Coronary artery (tissue), 2 donors: ENCODE measurements around the gene KDM4F.

Experiments used
- DNase-seq: peaks from one replicate; pipeline ENCODE4 v3.0.0-alpha.2; 2017; ENCODE audit warnings: low spot score
- H3K27ac ChIP-seq, 2 donors: fragments of 200-600 bp; sonication (generic); one replicate each; pipeline ENCODE4 v1.5.1; 2016 to 2019
- H3K4me3 ChIP-seq: fragments of 200-600 bp; sonication (generic); 2 replicates; pipeline ENCODE4 v1.5.1; 2016; ENCODE audit warnings: mild to moderate bottlenecking, moderate library complexity
- TF ChIP-seq, protein P1 (sequence below): fragments of 200-600 bp; sonication (generic); IDR thresholded peaks from one replicate; pipeline ENCODE4 v1.5.1; 2019; ENCODE audit warnings: antibody characterized with exemption

Gene KDM4F

DNA sequence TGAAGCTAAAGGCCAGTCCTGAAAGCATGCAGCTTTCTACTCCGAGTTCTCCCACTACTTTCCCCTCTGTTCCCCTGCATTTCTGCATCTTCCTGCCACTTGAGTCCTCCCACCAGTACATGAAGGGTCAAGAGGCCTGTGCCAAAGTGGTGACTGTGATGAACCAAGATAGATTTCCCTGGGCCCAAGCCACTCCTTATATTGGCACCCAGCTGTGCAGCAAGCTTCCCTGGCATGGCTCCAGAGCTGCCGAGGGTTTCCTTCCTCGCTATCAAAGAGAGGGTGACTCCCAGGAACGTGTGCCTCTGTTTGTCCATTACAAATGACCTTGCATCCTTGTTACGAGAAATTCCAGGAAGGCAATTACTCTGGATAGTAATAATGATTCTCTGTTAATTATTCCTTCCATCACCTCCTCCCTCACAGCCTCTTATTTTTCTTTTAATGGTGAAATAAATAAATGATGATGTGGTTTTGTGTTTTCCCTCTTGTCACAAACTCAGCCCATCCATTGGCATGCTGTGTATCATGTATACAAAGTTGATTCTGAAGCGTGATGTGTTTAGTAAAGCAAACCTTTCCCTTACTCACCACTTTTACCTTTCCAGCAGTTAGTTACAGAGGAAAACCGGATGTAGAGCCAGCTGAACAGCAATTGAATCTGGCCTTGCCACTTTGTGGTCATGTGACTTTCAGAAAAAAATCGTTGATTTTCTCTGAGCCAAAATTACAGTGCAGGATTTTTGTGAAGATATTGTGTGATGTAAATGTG is 25.8 kb downstream of the KDM4F start:
- peak overlapping the region; percentile 11 for H3K4me3 ChIP-seq
- TF ChIP-seq, protein P1, sequence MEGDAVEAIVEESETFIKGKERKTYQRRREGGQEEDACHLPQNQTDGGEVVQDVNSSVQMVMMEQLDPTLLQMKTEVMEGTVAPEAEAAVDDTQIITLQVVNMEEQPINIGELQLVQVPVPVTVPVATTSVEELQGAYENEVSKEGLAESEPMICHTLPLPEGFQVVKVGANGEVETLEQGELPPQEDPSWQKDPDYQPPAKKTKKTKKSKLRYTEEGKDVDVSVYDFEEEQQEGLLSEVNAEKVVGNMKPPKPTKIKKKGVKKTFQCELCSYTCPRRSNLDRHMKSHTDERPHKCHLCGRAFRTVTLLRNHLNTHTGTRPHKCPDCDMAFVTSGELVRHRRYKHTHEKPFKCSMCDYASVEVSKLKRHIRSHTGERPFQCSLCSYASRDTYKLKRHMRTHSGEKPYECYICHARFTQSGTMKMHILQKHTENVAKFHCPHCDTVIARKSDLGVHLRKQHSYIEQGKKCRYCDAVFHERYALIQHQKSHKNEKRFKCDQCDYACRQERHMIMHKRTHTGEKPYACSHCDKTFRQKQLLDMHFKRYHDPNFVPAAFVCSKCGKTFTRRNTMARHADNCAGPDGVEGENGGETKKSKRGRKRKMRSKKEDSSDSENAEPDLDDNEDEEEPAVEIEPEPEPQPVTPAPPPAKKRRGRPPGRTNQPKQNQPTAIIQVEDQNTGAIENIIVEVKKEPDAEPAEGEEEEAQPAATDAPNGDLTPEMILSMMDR, result no peak
- H3K27ac ChIP-seq, result peak overlapping the region; percentile 28 to 67
- DNase-seq, result no peak

DNA sequence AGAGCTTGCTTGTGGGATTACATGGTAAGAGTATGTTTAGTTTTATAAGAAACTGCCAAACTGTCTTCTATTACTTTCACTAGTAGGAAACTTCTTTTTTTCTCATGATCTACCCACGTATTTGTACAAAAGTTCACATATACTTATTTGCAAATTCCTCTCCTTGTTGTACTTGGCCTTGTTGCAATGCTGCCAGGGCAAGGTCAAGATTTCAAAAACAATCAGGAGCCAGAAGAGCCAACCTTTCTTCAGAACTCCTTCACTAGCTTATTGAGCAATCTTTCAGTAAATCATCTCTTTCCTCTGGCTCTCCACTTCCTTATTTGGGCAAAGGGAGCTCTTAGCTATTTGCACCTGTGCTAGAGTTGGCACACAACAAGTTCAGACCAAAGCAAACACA is 27.2 kb downstream of the KDM4F start:
- no peak for DNase-seq
- no peak overlapping the region for H3K4me3 ChIP-seq
- TF ChIP-seq, protein P1, result no peak
- peak overlapping the region; percentile 45 to 67 for H3K27ac ChIP-seq

DNA sequence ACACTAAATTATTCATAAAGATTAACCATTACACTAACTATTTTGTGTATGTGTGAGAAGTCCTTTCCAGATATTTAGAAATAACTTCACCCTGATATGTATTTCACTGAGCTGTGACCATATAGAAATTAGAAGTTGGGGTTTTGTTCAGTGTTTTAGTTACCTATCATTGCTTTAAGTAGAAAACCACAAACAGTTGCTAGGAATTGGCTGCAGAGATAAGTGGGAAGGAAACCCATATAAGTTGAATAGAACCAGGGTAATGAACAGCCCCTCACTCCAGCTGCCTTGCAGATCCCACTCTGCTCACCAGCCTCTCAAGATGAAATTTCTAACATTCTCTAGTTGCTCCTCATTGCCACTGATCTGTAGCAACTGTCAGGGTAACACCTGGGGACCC is 27.8 kb downstream of the KDM4F start:
- DNase-seq, result no peak
- H3K27ac ChIP-seq, result peak overlapping the region; percentile 45 to 67
- TF ChIP-seq, protein P1, result no peak
- H3K4me3 ChIP-seq, result no peak overlapping the region

DNA sequence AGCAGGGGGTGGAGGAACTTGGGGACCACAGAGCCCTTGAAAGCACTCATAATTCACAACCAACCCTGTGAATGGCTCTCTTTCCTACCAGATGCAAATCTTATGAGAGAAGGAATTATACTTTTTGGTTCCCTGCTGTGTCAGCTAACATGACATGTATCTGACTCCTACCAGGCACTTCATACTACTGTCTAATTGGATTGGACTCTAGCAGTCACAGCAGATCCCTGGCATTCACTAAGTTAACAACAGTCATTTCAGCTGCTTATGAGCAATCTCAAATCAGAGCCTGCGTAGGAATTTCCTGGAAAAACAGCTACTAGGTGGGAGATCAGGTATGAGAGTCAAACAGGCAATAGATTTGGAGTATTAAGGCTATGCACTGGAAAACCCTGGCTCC is 29.3 kb downstream of the KDM4F start:
- H3K27ac ChIP-seq, result peak overlapping the region; percentile 45 to 67
- no peak for DNase-seq
- TF ChIP-seq, protein P1, result no peak
- no peak overlapping the region for H3K4me3 ChIP-seq

DNA sequence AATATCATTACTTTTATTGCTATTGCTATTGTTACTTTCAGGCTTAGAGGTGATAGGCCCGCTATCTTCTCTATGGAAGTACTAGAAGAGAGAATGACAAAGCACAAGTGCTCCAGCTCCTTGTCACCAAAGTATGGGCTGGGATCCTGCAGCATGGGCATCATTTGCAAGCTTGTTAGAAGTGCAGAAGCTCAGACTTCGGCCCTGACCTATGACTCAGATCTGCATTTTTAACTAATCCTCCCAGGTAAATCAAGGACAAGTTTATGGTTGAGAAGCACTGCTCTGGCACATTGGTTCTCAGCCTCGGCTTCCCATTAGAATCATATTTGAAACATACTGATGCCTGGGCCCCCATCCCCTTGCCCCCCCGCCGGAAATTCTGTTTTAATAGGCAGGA is 31.8 kb downstream of the KDM4F start:
- Histone ChIP-seq H3K27ac (peak overlapping the region; percentile 61 to 86), H3K4me3 (peak overlapping the region; percentile 24)
- DNase-seq, result no peak
- TF ChIP-seq, protein P1, result no peak

DNA sequence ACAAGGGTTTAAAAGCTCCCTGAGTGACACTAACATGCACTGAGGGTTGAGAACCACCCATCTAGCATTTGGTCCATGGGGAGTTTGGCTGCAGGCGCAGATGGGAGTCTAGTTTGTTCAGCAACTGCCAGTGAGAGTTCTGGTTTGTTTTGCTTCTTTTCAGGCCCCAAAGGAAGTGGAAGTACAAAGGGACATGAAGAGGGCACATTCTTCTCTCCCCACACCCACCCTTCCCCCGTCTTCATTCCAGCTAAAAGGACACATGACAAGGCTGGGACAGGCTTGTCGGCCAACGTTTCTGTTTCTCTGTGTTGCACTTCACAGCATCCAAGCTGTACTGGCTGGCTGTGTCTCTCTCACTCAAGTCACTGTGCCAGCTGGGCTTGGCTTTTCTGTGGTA is 32.2 kb downstream of the KDM4F start:
- peak; percentile 91 for DNase-seq

More for the DNA sequence above, 32.2 kb downstream of the KDM4F start:
- TF ChIP-seq, protein P1, result no peak
- peak overlapping the region; percentile 61 to 86 for H3K27ac ChIP-seq
- peak overlapping the region; percentile 24 for H3K4me3 ChIP-seq
